Stomach smooth muscle (tissue), 2 donors: ENCODE results near the gene HAPSTR1.
"Not testable (repeated sequence)": the region's sequence is repeated elsewhere in the genome, so short reads cannot be mapped to it uniquely, and the experiment has no call there.

Experiments used
- H3K27ac ChIP-seq: one replicate; pipeline ENCODE4 v1.7.0; 2013; ENCODE audit warnings: mild to moderate bottlenecking, low read length, inconsistent platforms
- H3K27me3 ChIP-seq, 2 donors: one replicate each; pipeline ENCODE4 v1.7.0; 2013; ENCODE audit warnings: low read length in 2 of 2; ENCODE audit not compliant: insufficient read depth in 2 of 2, control insufficient read depth in 1 of 2
- H3K36me3 ChIP-seq, 2 donors: one replicate each; pipeline ENCODE4 v1.7.0; 2013; ENCODE audit warnings: low read length in 2 of 2; ENCODE audit not compliant: control insufficient read depth in 2 of 2, insufficient read depth in 2 of 2
- H3K4me1 ChIP-seq: one replicate; pipeline ENCODE4 v1.7.0; 2013; ENCODE audit warnings: low read length; ENCODE audit not compliant: control insufficient read depth, insufficient read depth
- H3K4me3 ChIP-seq, 2 donors: one replicate each; pipeline ENCODE4 v1.7.0; 2013; ENCODE audit warnings: low read length in 2 of 2
- H3K9ac ChIP-seq, 2 donors: one replicate each; pipeline ENCODE4 v1.7.0; 2013; ENCODE audit warnings: low read length in 2 of 2, mild to moderate bottlenecking in 1 of 2
- H3K9me3 ChIP-seq, 2 donors: one replicate each; pipeline ENCODE4 v1.7.0; 2013; ENCODE audit warnings: low read length in 2 of 2; ENCODE audit not compliant: control insufficient read depth in 2 of 2
- donor health status: healthy.
- donor health status: Pancreatic carcinoma.

The HAPSTR1 gene

GRCh38 chr16:9090960-9091866, at the start of gene HAPSTR1:
Gene HAPSTR1, plus strand, starts transcription at chr16:9091644. Its CDS starts 401 bp downstream, at chr16:9092045.
- peak within 1 kb of the TSS; percentile 88 to 94 for H3K4me3 ChIP-seq
- H3K4me1 ChIP-seq, result peaks cover 15% of the 10 kb centered on the region
- no peaks in the 10 kb centered on the region for H3K9me3 ChIP-seq
- peak within 1 kb of the TSS; percentile 90 for H3K9ac ChIP-seq
- H3K27me3 ChIP-seq, result no peaks in the 10 kb centered on the region
- H3K36me3 ChIP-seq, result peaks cover 2 to 4% of the 10 kb centered on the region in 2 donors
- H3K27ac ChIP-seq, result peak within 1 kb of the TSS; percentile 90

- Histone ChIP-seq H3K4me1 (peaks cover 6% of the 10 kb centered on the region), H3K9me3 (no peaks in the 10 kb centered on the region), H3K27me3 (no peaks in the 10 kb centered on the region), H3K27ac (no peak overlapping the region), H3K9ac (no peak overlapping the region), H3K36me3 (no peaks in the 10 kb centered on the region), H3K4me3 (no peak overlapping the region)
These were observed 48.9 kb upstream of the HAPSTR1 start for GRCh38 chr16:9042533-9042932.

GRCh38 chr16:9042964-9043680, 48.3 kb upstream of the HAPSTR1 start:
- Histone ChIP-seq H3K9me3 (no peaks in the 10 kb centered on the region), H3K36me3 (no peaks in the 10 kb centered on the region), H3K27ac (no peak overlapping the region), H3K4me3 (no peak overlapping the region), H3K27me3 (no peaks in the 10 kb centered on the region), H3K4me1 (peaks cover 10% of the 10 kb centered on the region), H3K9ac (no peak overlapping the region)

GRCh38 chr16:9045562-9045961, 45.9 kb upstream of the HAPSTR1 start:
- H3K9me3 ChIP-seq, H3K4me3 ChIP-seq, H3K36me3 ChIP-seq, H3K27ac ChIP-seq, H3K9ac ChIP-seq, H3K27me3 ChIP-seq: not testable (repeated sequence)
- H3K4me1 ChIP-seq, result peaks cover 12% of the 10 kb centered on the region

- Histone ChIP-seq H3K27ac (no peak overlapping the region), H3K9ac (no peak overlapping the region), H3K4me1 (peaks cover 12% of the 10 kb centered on the region), H3K9me3 (no peaks in the 10 kb centered on the region), H3K36me3 (no peaks in the 10 kb centered on the region), H3K4me3 (no peak overlapping the region), H3K27me3 (no peaks in the 10 kb centered on the region)
These were observed 44.8 kb upstream of the HAPSTR1 start for GRCh38 chr16:9046667-9047055.

- H3K4me3 ChIP-seq, result no peak overlapping the region
- no peak overlapping the region for H3K9ac ChIP-seq
- H3K9me3 ChIP-seq, result no peaks in the 10 kb centered on the region
- H3K27me3 ChIP-seq, result no peaks in the 10 kb centered on the region
- H3K27ac ChIP-seq, result peak overlapping the region; percentile 49
- no peaks in the 10 kb centered on the region for H3K36me3 ChIP-seq
- H3K4me1 ChIP-seq, result peaks cover 12% of the 10 kb centered on the region
These were observed 43.6 kb upstream of the HAPSTR1 start for GRCh38 chr16:9047689-9048301.

GRCh38 chr16:9048302-9048700, 43.1 kb upstream of the HAPSTR1 start:
- no peak overlapping the region for H3K9ac ChIP-seq
- H3K27me3 ChIP-seq, result peaks cover 0 to 3% of the 10 kb centered on the region in 2 donors
- H3K27ac ChIP-seq, result peak overlapping the region; percentile 49
- no peaks in the 10 kb centered on the region for H3K36me3 ChIP-seq
- no peak overlapping the region for H3K4me3 ChIP-seq
- H3K9me3 ChIP-seq, result no peaks in the 10 kb centered on the region
- H3K4me1 ChIP-seq, result peaks cover 12% of the 10 kb centered on the region

- no peak overlapping the region for H3K4me3 ChIP-seq
- peaks cover 12% of the 10 kb centered on the region for H3K4me1 ChIP-seq
- no peaks in the 10 kb centered on the region for H3K36me3 ChIP-seq
- H3K9me3 ChIP-seq, result no peaks in the 10 kb centered on the region
- H3K27ac ChIP-seq, result no peak overlapping the region
- peaks cover 0 to 7% of the 10 kb centered on the region in 2 donors for H3K27me3 ChIP-seq
- no peak overlapping the region for H3K9ac ChIP-seq
These were observed 42.2 kb upstream of the HAPSTR1 start for GRCh38 chr16:9049241-9049640.

GRCh38 chr16:9050102-9050830, 41.2 kb upstream of the HAPSTR1 start:
- Histone ChIP-seq H3K27ac (no peak overlapping the region), H3K4me3 (no peak overlapping the region), H3K9me3 (no peaks in the 10 kb centered on the region), H3K36me3 (no peaks in the 10 kb centered on the region), H3K27me3 (peaks cover 0 to 7% of the 10 kb centered on the region in 2 donors), H3K9ac (no peak overlapping the region), H3K4me1 (peaks cover 12% of the 10 kb centered on the region)

GRCh38 chr16:9053006-9053601, 38.3 kb upstream of the HAPSTR1 start:
- Histone ChIP-seq H3K4me1 (peaks cover 2% of the 10 kb centered on the region), H3K27me3 (peaks cover 0 to 7% of the 10 kb centered on the region in 2 donors), H3K27ac (no peak overlapping the region), H3K9me3 (no peaks in the 10 kb centered on the region), H3K4me3 (no peak overlapping the region), H3K9ac (no peak overlapping the region), H3K36me3 (no peaks in the 10 kb centered on the region)
